Measurements from ENCODE around the gene CSF2RB.

CSF2RB gene

DNA sequence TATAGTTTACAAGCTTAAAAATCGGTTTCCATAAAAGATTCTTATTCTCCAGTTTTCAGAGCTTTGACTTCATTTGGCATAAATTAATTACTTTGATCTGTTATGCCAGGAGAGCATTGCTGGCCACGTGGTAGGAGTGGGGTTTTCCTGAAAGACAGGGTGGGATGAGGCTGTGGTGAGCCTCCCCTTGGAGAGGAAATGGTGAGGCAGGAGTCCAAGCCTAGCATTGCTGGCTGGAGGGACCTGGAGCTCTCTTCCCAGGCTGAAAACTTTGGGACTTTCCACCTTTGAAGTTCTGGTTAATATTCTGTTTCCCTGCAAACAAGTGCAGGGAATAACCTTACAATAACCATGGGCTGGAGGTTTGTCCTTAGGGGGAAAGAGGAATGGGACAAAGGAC, 21.1 kb upstream of the CSF2RB start:
- DNase-seq = no peak

DNA sequence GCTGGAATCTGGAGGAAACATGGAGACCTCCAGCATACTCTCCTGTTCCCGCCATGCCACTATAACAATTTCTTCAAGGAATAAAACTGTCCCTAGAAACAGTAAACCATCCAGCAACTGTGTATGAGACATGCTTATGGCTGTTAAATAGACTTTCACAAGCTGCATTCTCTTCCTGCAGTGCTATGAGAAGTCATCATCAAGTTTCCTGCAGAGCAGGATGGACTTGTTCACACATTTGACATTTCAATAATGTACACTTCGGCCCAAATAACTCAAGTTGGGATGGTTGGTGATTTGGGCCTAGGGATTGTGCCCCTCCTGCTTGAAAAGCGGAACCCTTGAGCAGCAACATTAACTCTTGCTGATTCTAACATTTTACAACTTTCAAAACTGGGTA, 20.2 kb upstream of the CSF2RB start:
- no peak for DNase-seq

DNA sequence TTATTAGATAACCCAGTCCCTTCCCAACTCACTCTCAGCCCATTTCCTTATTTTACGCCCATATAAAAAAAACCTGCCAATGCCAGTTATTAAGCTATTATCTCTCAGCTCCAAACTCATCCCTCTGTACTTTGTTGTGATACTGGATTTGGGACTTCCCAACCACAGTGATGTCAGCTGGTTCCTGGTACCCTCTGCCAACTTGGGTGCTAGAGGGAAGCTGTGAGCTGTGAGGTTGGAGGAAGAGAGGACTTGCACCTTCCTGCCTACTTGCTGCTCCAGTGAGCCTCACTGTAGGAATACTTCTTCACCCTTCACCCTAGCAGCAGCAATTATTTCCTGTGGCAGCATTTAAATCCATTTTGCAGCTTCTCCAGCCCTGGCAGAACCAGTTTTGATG, 19.2 kb upstream of the CSF2RB start:
- DNase-seq = no peak

DNA sequence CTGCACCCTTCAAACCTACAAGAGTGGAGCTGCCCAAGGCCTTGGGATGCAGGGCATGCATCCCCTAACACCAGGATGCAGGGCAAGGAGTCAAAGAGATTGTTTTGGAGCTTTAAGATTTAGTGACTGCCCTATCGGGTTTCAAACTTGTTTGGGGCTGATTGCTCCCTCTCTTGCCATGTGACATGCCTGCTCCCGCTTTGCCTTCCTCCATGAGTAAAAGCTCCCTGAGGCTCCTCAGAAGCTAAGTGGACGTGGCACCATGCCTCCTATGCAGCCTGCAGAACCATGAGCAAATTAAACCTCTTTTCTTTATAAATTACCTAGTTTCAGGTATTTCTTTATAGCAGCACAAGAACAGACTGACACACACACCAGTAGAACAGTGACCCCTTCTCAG, 15.8 kb upstream of the CSF2RB start:
- no peak for DNase-seq

DNA sequence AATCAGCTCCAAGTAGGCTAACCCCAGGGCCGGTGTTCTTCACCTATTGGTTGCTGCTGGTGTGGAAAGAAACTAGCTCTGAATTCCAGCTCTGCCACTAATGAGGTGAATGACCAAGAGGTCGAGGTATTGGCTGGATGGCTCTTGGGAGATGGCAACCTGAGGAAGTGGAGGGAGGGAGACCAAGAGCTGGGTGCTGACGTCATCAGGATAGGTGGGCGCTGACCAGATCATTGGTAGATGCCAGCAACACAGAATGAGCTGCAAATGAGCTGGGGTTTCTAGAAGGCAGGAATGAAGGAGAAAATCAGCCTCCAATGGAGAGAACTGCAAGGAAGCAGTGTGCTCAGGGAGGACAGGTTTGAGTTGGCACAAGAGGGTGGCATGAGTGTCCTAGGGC, 14.7 kb upstream of the CSF2RB start:
- DNase-seq = no peak

DNA sequence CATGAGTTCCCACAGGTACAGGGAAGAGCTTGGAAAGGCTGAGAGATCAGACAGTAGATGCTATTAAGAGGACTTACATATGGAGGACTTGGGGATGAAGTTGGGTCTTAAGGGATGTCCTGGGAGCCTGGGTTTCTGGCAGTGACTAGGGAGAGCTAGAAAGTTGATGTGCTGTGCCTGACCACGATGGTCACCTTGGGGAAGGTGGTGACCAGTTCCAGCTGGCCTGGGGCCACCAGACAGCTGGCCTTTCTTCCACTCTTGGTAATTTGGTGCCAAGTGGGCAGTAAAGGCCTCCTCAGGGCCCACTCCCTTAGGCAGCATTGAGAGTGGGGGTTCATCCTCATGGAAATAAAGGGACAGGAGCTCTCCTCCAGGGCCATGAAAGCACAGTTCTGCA, 13.9 kb upstream of the CSF2RB start:
- no peak for DNase-seq

DNA sequence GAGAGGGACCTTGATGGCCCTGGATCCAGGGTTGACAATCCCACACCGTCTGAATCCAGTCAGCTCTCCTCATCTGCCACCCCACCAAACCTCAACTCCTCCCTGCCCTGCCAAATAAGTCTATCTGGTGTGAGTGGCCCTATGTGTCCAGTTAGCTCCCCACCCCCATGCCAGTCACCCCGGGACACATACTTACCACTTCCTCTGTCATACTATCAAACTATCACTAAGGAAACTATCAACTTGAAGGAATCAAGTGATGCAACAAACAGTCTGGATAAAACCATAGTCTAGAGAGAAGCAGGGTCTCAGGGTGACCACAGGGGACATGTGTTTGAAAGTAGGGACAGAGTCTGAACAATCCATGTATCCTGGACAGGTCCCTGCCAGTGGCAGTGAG, 13.2 kb upstream of the CSF2RB start:
- DNase-seq = no peak

DNA sequence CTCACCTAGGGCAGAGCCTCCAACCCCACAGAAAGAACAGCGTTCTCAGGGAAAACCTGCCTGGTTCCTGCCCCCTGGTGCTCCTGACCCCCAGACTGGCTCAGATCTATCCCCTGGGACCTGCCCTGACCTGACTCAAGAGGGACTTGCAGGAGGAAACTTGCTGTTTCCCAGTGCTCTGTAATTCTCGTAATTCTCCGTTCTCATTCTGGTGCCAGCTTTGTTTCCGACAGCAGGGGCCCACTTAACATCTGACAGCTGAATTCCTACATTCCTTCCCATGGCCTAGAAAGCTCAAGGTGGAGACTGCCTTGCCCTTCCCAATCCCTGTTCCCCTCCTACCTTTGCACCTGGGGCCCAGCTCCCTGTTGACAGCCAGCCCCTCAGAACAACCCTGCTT, 12.5 kb upstream of the CSF2RB start:
- no peak for DNase-seq

DNA sequence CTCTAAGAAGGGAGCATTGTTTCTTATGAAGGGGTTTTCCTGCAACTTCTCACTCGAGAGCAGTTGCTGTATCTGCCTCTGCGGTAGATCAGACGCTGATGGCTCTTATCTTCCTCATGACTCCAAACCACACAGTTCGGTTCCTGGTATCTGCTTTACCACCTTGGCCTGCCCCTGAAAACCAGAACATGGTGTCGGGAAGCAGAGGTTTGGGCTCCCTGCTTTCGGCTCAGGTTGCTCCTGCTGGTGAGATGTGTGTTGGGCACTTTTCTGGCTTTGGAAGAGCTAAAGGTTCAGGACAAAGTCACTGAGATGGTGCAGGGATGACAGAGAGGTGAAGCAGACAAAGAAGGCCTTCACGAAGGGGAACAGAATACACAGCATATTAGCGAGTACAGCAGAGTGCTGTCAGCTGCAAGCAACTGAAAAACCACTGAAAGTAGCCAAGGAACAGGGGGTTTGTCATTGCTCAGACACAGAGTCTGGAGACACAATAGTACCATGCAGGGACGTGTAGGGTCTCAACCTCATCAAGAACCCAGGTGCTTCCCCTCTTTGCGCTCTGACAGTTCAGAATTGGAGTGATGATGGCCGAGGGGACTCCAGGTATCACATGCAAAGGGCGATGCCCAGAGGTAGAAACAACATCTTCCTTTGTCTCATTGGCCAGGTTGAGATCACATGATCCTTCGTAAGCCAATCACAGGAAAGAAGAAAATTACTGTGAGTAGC, 11.9 kb upstream of the CSF2RB start:
- DNase-seq = no peak

DNA sequence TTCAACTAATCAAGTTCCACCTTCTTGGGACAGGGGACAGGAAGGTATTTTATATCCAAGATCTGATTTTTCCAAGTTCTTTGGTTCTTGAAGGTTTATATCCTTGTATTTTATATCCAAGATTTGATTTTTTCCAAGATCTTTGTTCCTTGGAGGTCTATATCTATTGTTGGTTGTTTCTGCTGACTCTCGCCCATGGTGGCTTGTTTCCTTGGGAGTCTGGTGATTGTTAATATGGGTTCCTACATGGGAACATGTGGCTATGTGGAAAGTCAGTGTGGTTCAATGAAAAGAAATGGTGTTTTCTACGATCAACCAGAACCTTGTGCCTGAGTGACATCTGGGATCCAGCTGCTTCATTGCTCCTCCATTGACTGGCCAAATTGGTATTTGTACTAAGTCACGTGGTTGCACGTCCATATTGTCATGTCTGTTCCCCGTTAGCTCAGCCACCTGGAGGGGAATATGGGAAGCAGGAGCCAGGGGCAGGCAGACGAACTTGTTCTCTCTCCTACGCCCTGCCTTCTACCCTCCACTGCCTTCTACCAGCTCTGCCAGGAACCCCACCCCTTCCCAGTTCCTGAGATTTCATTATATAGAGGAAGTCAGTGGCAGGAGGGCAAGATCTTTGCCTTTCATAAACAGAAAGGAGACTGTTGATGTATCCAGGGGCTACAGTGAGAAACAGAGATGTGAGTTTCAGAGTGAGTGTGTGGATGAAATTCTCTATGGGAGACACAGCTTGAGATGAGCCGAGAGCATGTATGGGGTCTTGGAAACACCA, 11.1 kb upstream of the CSF2RB start:
- DNase-seq = no peak

DNA sequence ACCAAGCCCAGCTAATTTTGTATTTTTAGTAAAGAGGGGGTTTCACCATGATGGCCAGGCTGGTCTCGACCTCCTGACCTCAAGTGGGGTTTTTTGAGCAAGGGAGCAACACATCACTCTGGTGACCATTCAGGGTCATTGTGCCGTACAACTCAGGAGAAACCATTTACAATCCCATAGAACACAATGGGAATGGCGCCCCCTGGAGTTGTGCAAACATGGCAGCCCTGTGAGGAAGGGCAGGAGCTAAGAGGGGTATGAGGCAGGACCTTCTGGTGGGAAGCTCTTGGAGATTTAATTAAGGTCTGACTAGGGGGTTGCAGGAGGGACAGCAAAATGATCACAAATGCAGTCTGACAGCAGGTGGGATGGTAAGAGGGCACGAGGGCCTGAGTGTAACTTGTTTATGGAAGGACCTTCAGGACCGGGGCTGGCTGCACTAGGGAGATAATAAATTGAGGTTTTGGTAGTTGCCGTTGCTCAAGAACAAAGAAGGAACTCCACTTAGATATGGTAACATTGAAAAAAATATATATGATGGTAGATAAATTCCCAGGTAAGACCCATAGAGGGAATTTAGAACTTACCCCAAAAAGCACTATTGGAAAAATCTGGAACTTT, 9.1 kb upstream of the CSF2RB start:
- no peak for DNase-seq

DNA sequence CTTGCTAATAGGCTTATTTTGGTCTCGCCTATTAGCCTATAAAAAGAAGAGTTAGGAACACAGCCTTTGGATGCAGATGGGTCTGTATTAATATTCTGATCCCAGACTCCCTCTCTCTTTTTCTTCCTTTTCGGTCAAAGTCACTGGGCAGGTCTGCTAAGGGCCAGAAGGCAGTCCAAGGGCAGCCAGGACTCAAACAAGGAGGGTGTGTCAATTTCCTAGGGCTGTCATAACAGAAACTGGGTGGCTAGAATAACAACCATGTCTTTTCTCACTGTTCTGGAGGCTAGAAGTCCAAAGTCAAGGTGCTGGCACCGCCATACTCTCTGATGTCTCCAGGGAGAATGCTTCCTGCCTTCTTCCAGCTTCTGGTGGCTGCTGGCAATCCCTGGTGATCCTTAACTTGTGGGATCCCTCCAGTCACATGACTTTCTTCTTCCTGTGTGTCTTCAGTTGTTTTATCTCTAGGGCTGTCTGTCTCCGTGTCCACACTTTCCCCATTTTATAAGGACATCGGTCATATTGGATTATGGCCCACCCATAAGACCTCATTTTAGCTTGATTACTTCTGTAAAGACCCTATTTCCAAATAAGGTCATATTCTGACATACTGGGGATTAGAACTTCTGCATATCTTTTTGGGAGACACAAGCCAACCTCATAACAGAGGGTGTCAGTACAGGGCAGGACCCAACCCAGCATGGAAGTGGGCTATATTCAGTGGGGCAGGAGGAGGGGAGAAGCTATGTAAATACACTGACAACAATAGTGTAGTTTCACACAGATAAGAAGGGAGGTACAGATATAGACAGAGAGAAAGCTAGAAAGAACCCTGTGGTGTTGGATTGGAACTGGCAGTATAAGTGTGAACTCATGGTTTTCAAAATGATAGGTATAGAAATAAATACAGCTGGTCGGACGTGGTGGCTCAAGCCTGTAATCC, 5.9 kb upstream of the CSF2RB start:
- no peak for DNase-seq

DNA sequence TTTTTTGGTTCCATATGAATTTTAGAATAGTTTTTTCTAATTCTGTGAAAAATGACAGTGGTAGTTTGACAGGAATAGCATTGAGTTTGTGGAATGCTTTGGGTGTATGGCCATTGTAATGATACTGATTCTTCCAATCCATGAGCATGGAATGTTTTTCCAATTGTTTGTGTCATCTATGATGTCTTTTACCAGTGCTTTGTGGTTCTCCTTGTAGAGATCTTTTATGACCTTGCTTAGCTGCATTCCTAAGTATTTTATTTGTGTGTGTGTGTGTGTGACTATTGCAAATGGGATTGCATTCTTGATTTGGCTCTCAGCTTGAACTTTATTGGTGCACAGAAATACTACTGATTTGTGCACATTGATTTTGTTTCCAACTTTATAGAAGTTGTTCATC, 3.0 kb upstream of the CSF2RB start:
- no peak for DNase-seq

DNA sequence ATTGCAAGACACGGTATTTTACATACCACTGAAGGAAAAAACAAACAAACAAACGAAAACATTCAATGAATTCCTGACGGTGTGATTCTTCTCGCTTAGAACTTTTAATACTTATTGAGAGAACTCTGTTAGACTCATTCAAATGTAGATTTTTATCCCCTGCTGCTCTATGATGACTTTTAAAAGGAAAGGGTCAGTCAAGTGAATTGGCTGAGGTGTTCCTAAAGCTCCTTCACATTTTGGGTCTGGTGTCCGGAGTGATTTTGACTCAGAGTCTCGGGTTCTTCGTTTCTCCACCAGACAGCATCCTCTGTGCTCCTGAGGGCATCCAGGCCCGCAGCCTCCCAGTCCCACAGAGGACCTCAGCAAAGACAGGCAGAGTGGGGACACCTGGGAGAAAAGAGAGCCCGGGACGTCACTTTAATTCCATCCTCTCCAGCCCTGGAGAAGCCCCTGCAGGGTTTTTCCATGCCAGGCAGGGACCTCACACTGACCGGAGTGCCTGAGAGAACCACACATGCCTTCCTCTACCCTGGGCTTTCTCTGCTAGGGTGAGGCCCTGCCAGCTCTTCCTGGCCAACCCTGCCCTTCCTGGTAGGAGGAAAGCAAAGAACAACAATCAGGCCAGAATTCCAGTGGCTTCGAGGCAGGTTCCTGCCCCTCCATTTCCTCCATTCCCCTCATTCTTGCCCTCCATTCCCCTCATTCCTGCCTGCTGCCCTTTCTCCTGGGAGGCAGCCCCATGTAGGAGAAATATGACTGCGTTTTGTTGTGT, 1.4 kb upstream of the CSF2RB start:
- DNase-seq = no peak

DNA sequence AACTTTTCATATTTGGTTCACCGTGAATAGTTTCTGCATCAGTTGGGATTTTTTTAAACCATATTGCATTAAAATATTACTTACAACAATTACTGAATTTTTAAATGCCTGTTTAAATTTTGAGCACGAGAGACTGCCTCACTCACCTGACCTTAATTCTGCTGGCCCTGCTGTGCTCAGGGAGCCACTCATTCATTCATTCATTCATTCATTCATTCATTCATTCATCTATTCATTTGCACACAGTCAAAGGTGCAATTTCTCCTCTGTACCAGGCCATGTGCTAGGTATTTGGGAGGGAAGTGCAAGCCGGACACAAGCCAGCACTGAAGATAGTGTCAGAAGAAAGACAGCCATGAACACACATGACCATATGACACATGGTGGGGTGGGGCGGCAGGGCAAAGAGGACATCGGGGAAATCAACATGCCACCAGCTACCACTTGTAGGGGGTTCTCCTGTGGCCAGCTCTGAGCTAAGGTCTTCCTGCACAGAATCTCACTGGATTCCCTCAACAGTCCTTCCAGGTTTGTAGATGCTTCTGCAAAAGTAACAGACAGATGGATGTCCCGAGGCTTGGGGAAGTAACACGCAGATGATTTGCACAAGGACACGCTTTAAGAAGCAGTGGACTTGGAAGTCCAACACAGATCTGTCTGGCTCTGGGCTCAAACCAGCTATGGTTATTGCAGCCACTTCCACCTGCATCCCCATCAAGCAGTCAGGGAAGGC, 568 bp upstream of the CSF2RB start:
- no peak for DNase-seq

DNA sequence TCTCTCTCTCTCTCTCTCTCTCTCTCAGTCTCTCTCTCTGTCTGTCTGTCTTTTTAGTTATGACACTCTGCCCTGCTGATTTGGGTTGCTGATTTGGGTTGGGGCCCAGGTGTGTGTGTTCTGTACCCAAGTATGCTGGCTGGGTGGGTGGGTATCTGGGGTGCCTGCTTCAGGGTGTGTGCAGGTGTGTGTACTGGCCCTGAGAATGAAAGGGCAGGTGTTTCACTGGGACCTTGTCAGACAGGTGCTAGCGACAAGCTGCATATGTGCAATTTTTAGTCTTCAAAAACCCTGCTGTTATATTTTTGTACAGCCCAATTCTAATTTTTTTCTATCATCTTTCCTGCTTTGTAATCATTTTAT, 943 bp downstream of the CSF2RB start:
- DNase-seq = no peak

DNA sequence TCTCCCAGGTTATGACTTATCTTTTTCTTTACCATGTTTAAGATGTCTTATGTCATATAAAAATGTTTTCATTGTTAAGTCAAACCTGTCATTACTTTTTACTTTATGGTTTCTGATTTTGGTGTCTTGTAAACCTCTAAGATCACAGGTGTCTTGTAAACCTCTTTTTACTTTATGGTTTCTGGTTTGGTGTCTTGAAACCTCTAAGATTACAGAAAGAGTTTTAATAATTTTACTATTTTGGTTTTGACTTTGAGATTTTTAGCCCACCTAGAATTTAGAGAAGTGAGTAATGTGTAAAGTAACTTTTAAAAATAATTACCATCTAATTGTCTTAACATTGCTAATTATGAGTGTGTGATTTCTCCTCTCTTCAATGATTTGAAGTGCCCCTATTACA, 2.6 kb downstream of the CSF2RB start:
- DNase-seq = no peak

DNA sequence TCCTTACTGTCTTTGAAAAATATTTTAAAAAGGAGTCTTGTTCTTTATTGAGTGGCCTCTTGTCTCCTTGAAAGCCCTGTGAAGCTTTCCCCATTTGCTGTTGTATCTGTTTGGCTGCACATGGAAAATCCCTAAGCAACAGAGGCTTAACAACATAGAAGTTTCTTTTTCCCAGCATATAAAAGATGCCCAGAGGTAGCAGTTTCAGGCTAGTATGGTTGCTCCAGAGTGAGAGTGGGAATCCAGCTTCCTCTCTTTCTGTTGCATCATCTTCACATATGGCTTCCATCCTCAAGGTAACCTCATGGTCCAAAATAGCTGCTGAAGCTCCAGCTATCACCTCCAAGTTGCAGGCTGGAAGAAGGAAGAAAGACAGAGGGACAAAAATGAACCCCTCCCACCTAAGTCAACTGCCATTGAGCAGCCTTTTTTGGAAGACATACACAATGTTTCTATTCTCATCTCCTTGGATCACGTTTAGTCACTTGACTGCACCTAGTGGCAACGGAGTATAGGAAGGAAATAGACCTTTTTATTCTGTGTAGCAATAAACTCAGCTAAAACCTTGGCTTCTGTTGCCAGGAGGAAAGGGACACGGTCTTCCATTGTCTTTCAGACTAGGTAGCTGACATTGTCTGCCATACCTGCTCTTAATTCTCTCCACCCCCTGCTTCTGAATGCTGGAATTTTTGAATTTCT, 5.3 kb downstream of the CSF2RB start:
- DNase-seq = no peak

DNA sequence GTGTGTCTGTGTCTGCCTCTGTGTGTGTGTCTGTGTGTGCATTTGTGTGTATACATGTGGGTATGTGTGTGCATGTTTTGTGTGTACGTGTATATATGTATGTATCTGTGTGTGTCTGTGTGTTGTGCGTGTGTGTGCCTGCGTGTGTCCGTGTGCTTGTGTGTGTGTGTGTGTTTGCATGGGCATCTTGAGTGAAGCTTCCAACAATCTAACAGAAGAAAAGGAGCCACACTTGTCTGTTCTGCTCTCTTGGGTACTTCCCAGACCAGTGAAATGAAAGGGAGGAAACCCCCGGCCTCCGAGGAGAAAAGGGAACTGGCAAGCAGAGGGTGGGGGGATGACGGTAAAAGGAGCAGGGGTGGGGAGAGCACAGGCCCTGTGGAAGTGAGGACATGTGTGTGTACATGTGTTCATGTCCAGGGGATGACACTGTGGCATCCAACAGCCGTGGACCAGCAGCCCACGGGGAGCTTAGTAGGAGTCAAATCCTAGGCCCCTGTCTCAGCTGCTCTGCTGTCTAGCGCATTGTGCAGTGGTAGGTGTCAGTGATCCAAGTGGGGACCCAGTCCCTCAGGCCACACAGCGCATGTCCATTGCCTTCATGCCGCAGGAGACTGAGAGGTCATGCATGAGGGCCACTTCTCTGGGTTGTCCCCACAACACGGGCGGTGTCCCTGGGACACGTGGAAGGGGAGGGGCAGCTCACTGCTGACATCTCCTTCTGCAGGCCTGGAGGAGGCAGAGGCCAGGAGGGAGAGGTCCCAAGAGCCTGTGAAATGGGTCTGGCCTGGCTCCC, 8.1 kb downstream of the CSF2RB start:
- DNase-seq = no peak

DNA sequence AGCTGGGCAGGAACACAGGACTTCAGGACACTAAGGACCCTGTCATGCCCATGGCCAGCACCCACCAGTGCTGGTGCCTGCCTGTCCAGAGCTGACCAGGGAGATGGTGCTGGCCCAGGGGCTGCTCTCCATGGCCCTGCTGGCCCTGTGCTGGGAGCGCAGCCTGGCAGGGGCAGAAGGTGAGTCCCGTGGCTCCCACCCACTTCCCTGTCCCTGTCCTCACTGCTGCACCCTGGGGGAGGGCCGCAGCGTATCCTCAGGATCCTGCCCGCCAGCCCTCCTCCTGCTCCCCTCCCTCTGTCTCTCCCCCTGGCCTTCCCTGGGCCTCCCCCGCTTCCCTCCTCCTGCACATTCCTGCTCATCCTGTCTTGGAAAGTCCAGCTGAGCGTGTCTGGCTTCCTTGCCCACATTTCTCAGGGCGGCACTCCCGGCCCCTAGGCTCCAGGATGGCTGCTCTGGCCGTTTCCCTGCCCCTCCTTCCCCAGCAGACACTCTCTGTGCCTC, 8.7 kb downstream of the CSF2RB start:
- no peak for DNase-seq

Data from NCI-H774 (cell line).